Psoas muscle (tissue), 8 donors: Measurements from ENCODE around the gene FAM219A. TPM values are rescaled to one million over a fixed set of nuclear protein-coding genes. Genes with fewer than 3 reads are reported as not detected.

ENCODE experiments used
- ATAC-seq, 4 donors: fragments of 200-7000 bp; cut with Tn5 transposase; one replicate each; pipeline ENCODE4 v1.9.1; 2020; ENCODE audit warnings: moderate library complexity in 3 of 4, mild to moderate bottlenecking in 2 of 4
- DNase-seq, 2 donors: peaks; one replicate each; pipeline ENCODE4 v3.0.0-alpha.2; 2020
- H3K27ac ChIP-seq: fragments of 200-600 bp; one replicate; pipeline ENCODE4 v1.8.0; 2022
- H3K27me3 ChIP-seq, 3 donors: fragments of 200-600 bp in 1 of 3; one replicate each; pipeline versions ENCODE4 v1.6.1 to v1.8.0; 2013 to 2022; ENCODE audit warnings: low read length in 2 of 3, mild to moderate bottlenecking in 2 of 3, moderate library complexity in 1 of 3; ENCODE audit not compliant: insufficient read depth in 3 of 3
- H3K36me3 ChIP-seq, 2 donors: fragments of 200-600 bp in 1 of 2; one replicate each; pipeline versions ENCODE4 v1.6.1 to v1.8.0; 2013 to 2022; ENCODE audit warnings: low read depth in 1 of 2, mild to moderate bottlenecking in 1 of 2, moderate library complexity in 1 of 2; ENCODE audit not compliant: insufficient read depth in 1 of 2
- H3K4me1 ChIP-seq: fragments of 200-600 bp; one replicate; pipeline ENCODE4 v1.8.0; 2022
- H3K4me3 ChIP-seq: fragments of 200-600 bp; one replicate; pipeline ENCODE4 v1.8.0; 2022; ENCODE audit warnings: mild to moderate bottlenecking
- H3K9me3 ChIP-seq: fragments of 200-600 bp; one replicate; pipeline ENCODE4 v1.8.0; 2022
- CTCF ChIP-seq: fragments of 200-600 bp; IDR thresholded peaks from one replicate; pipeline ENCODE4 v1.8.0; 2022; ENCODE audit warnings: antibody characterized with exemption
- WGBS, 3 donors: extraction: QIAGEN DNeasy Blood & Tissue Kit; methylation state at CpG; one replicate each; pipeline versions ENCODE4 v1.1.6 to v1.1.7; 2013; 5-methylcytosine and 5-hydroxymethylcytosine counted together
- intact Hi-C, 2 donors: fragments of 100-400 bp; cut with DNase I; formaldehyde crosslinking; loops; one replicate each; pipeline versions ENCODE4 v1.11.0 to v1.14.2; 2022
- polyA plus RNA-seq, 3 donors: library from polyadenylated mRNA; stranded (reverse); fragments of 200-250 nt; gene quantifications; one replicate each; pipeline ENCODE4 v1.2.3, GENCODE V29; 2013
- total RNA-seq, 4 donors: library from RNA; stranded (reverse); fragmentation: NEBNext Ultra II Directional in 2 of 4; extraction: Animal tissue kit (Norgen Biotek cat#: 25700) in 2 of 4; gene quantifications; one replicate each; pipeline versions ENCODE4 v1.2.1 to v1.2.4, GENCODE V29; 2021 to 2023
- donor health status: healthy with polysubstance abuse.
- donor health status: DM: no; HTN: no; CAD: no; lungs with moderate emphysema.
- donor health status: Bipolar disorder and iron deficiency.
- donor health status: healthy.
- donor health status: DM: yes; HTN: yes; CAD: no.
- donor health status: DM: no; HTN: no; CAD: no.
- donor health status: DM: no; HTN: no; CAD: no.
- donor health status: DM: yes; HTN: yes; CAD: no.

The FAM219A gene
- total and polyA plus RNA-seq, 7 donors, result 25.4 to 99.4 (median 36.5) TPM

- peaks cover 17% of the 10 kb centered on the region for H3K4me1 ChIP-seq
- H3K9me3 ChIP-seq, result no peaks in the 10 kb centered on the region
- no peaks in the 10 kb centered on the region for H3K27me3 ChIP-seq
- DNase-seq (no peak), ATAC-seq (no peak)
- 71 to 82% (median 79%) methylated on average over 5 of the region's 5 CpGs for WGBS, 3 donors
- TF ChIP-seq CTCF, result no peak
- H3K27ac ChIP-seq, result no peak overlapping the region
- no peak overlapping the region for H3K4me3 ChIP-seq
- intact Hi-C loops, result loop anchor here in 1 of 2 donors (5.0 kb wide), 1 partner anchor 36 kb away; no protein-coding TSS in a partner anchor
- H3K36me3 ChIP-seq, result peaks cover 4 to 13% of the 10 kb centered on the region in 2 donors
Observed at GRCh38 chr9:34426347-34427074, 31.9 kb downstream of the FAM219A start.

DNA sequence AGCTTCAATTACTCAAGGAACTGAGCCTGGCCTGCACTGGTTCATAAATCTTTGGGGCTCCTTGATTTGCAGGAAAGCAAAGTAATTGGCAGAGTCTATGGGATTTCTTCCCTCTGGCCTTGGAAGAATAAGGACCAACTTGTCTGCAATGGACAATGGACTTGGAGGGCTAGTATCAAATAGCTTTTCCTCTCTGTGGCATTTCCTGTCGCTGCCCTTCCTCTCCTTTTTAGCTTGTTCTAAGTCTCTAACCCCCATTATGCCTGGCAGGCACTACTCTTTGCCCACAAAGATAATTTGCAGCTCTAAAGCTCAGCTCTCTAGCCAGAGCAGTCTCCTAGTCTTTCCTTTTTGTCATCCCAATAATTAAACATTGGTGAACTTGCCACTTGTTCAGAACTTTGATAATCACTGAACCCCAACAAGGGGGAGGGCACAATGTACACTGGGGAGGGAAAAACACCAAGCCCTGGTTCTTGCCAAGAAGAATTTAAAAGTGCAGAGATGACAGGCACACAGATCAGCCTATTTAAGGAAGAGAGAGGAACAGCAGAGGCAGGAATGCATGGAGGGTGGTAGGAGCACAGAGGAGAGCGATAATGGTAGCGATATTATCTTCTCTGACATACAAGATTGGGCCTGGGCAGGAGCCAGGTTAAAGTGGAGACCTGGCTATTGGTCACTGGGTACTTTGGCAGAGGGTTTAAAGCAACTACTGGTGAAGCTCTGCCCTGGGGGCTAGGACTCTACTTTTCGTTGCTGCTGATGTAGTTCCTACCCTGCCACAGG lies 38.5 kb downstream of the FAM219A start:
- DNase-seq (no peak), ATAC-seq (no peak)
- H3K9me3 ChIP-seq, result no peaks in the 10 kb centered on the region
- peaks cover 4% of the 10 kb centered on the region for H3K4me1 ChIP-seq
- intact Hi-C loops, result loop anchor here in 1 of 2 donors (5.0 kb wide), 1 partner anchor 77 kb away; no protein-coding TSS in a partner anchor
- H3K27ac ChIP-seq, result no peak overlapping the region
- H3K27me3 ChIP-seq, result no peaks in the 10 kb centered on the region
- H3K36me3 ChIP-seq, result peaks cover 4 to 19% of the 10 kb centered on the region in 2 donors
- 66 to 71% (median 68%) methylated on average over 4 of the region's 4 CpGs for WGBS, 3 donors
- no peak for TF ChIP-seq CTCF
- H3K4me3 ChIP-seq, result no peak overlapping the region

- intact Hi-C loops, result no loop called here
- Histone ChIP-seq H3K9me3 (no peaks in the 10 kb centered on the region), H3K4me3 (no peak overlapping the region), H3K27ac (no peak overlapping the region), H3K36me3 (peaks cover 4 to 19% of the 10 kb centered on the region in 2 donors), H3K27me3 (no peaks in the 10 kb centered on the region), H3K4me1 (peaks cover 4% of the 10 kb centered on the region)
- no peak for DNase-seq
- peak in 2 of 4 donors; percentile 32 to 54 for ATAC-seq
- WGBS, 3 donors, result 29 to 43% (median 29%) methylated on average over 3 of the region's 3 CpGs
- TF ChIP-seq CTCF, result no peak
Observed at GRCh38 chr9:34417734-34418133, 40.6 kb downstream of the FAM219A start.

- ATAC-seq (peak in 3 of 4 donors; percentile 62 to 68 (median 64)), DNase-seq (peak in 1 of 2 donors; percentile 44)
- WGBS, 3 donors, result 21 to 30% (median 21%) methylated on average over 6 of the region's 6 CpGs
- Histone ChIP-seq H3K27ac (no peak overlapping the region), H3K36me3 (peaks cover 4 to 9% of the 10 kb centered on the region in 2 donors), H3K4me1 (peaks cover 4% of the 10 kb centered on the region), H3K27me3 (no peaks in the 10 kb centered on the region), H3K4me3 (no peak overlapping the region), H3K9me3 (no peaks in the 10 kb centered on the region)
- intact Hi-C loops, result loop anchor here in 1 of 2 donors (5.0 kb wide), 1 partner anchor 39 kb away; no protein-coding TSS in a partner anchor
- TF ChIP-seq CTCF, result no peak
Observed at GRCh38 chr9:34413231-34413852, 45.0 kb downstream of the FAM219A start.
